GM21723 (cell line): Measurements from ENCODE around the gene ZAR1.
"Not testable (repeated sequence)": the region's sequence is repeated elsewhere in the genome, so short reads cannot be mapped to it uniquely, and the experiment has no call there.

ENCODE experiments used
- ATAC-seq: cut with Tn5 transposase; IDR thresholded peaks from one replicate; pipeline ENCODE4 v1.9.1; 2021; ENCODE audit warnings: mild to moderate bottlenecking, moderate library complexity; ENCODE audit not compliant: unreplicated experiment

ZAR1 gene

GRCh38 chr4:48490012-48490679 lies at the start of gene ZAR1:
ZAR1 (plus strand) TSS chr4:48490252; CDS start chr4:48490292, 40 bp downstream.
- no peak for ATAC-seq

GRCh38 chr4:48440914-48441313 lies 49.1 kb upstream of the ZAR1 start:
- not testable (repeated sequence) for ATAC-seq

- no peak for ATAC-seq
These were observed 44.3 kb upstream of the ZAR1 start for GRCh38 chr4:48445704-48446103.

- ATAC-seq = no peak
These were observed 43.4 kb upstream of the ZAR1 start for GRCh38 chr4:48446642-48447041.

GRCh38 chr4:48449151-48449550 lies 40.9 kb upstream of the ZAR1 start:
- ATAC-seq = no peak

GRCh38 chr4:48450740-48451139 lies 39.3 kb upstream of the ZAR1 start:
- no peak for ATAC-seq

GRCh38 chr4:48451656-48452055 lies 38.4 kb upstream of the ZAR1 start:
- ATAC-seq = not testable (repeated sequence)

- ATAC-seq = no peak
These were observed 35.5 kb upstream of the ZAR1 start for GRCh38 chr4:48454591-48454990.

- no peak for ATAC-seq
These were observed 29.1 kb upstream of the ZAR1 start for GRCh38 chr4:48461000-48461399.

GRCh38 chr4:48462363-48462762 lies 27.7 kb upstream of the ZAR1 start:
- ATAC-seq = no peak

GRCh38 chr4:48467442-48467841 lies 22.6 kb upstream of the ZAR1 start:
- no peak for ATAC-seq

- no peak for ATAC-seq
These were observed 22.2 kb upstream of the ZAR1 start for GRCh38 chr4:48467891-48468290.

GRCh38 chr4:48470137-48470536 lies 19.9 kb upstream of the ZAR1 start:
- ATAC-seq = no peak

- no peak for ATAC-seq
These were observed 19.5 kb upstream of the ZAR1 start for GRCh38 chr4:48470570-48470969.

GRCh38 chr4:48472794-48473193 lies 17.3 kb upstream of the ZAR1 start:
- no peak for ATAC-seq

- no peak for ATAC-seq
These were observed 14.3 kb upstream of the ZAR1 start for GRCh38 chr4:48475770-48476169.

- ATAC-seq = no peak
These were observed 11.8 kb upstream of the ZAR1 start for GRCh38 chr4:48478273-48478672.

- no peak for ATAC-seq
These were observed 8.5 kb upstream of the ZAR1 start for GRCh38 chr4:48481581-48481980.

GRCh38 chr4:48483006-48483776 lies 6.9 kb upstream of the ZAR1 start, which contains the start of gene SLC10A4:
SLC10A4 (plus strand) TSS chr4:48483343; CDS start chr4:48483562, 219 bp downstream.
- no peak for ATAC-seq

- ATAC-seq = no peak
These were observed 6.1 kb upstream of the ZAR1 start for GRCh38 chr4:48483777-48484493.

- ATAC-seq = no peak
These were observed 5.4 kb upstream of the ZAR1 start for GRCh38 chr4:48484494-48485168.
